ENCODE results near the gene TMEM80.

DNA sequence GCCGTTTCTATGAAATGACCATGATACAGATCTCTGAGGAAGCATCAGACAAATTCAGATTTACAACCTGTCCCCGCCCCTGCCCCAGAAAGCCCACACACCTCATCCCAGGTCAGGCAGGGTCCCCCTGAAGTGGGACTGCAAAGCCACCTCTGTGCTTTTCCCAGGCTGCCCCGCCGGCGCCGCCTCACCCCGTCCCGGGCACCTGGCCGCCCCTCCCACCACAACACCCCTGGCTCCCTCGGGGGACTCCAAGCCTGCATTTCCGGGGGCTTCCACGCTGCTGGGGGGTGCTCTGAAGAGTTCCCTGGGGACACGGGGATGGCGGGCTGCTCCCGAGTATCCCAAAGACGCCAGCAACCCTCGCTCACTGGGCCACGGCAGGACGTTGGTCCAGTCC lies 35.3 kb upstream of the TMEM80 start:
- TF ChIP-seq, protein P1, sequence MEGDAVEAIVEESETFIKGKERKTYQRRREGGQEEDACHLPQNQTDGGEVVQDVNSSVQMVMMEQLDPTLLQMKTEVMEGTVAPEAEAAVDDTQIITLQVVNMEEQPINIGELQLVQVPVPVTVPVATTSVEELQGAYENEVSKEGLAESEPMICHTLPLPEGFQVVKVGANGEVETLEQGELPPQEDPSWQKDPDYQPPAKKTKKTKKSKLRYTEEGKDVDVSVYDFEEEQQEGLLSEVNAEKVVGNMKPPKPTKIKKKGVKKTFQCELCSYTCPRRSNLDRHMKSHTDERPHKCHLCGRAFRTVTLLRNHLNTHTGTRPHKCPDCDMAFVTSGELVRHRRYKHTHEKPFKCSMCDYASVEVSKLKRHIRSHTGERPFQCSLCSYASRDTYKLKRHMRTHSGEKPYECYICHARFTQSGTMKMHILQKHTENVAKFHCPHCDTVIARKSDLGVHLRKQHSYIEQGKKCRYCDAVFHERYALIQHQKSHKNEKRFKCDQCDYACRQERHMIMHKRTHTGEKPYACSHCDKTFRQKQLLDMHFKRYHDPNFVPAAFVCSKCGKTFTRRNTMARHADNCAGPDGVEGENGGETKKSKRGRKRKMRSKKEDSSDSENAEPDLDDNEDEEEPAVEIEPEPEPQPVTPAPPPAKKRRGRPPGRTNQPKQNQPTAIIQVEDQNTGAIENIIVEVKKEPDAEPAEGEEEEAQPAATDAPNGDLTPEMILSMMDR (IDR thresholded peaks at IDR 0.05): no peak
- TF ChIP-seq POLR2A (IDR thresholded peaks at IDR 0.05) (no peak), POLR2AphosphoS5 (IDR thresholded peaks at IDR 0.05; ENCODE audit: insufficient read depth in 1 of 2, low read depth in 1 of 2) (no peak)

Measured in vagina (tissue), 2 donors.